GM21529 (cell line): ENCODE data around the gene CD79B.
"Not testable (repeated sequence)": the region's sequence is repeated elsewhere in the genome, so short reads cannot be mapped to it uniquely, and the experiment has no call there.

ENCODE experiments used
- ATAC-seq: cut with Tn5 transposase; IDR thresholded peaks from one replicate; pipeline ENCODE4 v1.9.1; 2021; ENCODE audit not compliant: unreplicated experiment

CD79B gene

GRCh38 chr17:63881935-63882601 is 50.1 kb downstream of the CD79B start, which contains the start of gene GH2:
Gene GH2, minus strand, starts transcription at chr17:63881944. Its CDS starts 143 bp downstream, at chr17:63881801.
- no peak for ATAC-seq

GRCh38 chr17:63881337-63881736 is 50.8 kb downstream of the CD79B start:
- ATAC-seq, result not testable (repeated sequence)

- ATAC-seq, result no peak
Observed at GRCh38 chr17:63880706-63881105, 51.4 kb downstream of the CD79B start.
